Erythroblast (primary cell): ENCODE data around the gene ANKRD28.

ENCODE experiments used
- DNase-seq, 2 experiments: peaks; one replicate each; lab custom pipeline; 2025; lab: John Stamatoyannopoulos, UW
- GATA1 ChIP-seq: IDR thresholded peaks from 2 replicates; pipeline ENCODE4 v1.6.1; 2011; ENCODE audit warnings: low read depth, mild to moderate bottlenecking, control low read depth, low read length, moderate library complexity
- POLR2A ChIP-seq: IDR thresholded peaks from 2 replicates; pipeline ENCODE4 v1.6.1; 2011; ENCODE audit warnings: mild to moderate bottlenecking, low read length

ANKRD28 gene

GRCh38 chr3:15631426-15632211 lies 166.2 kb downstream of the ANKRD28 start:
- DNase-seq, result no peak
- no peak for TF ChIP-seq GATA1
- TF ChIP-seq POLR2A, result no peak

DNA sequence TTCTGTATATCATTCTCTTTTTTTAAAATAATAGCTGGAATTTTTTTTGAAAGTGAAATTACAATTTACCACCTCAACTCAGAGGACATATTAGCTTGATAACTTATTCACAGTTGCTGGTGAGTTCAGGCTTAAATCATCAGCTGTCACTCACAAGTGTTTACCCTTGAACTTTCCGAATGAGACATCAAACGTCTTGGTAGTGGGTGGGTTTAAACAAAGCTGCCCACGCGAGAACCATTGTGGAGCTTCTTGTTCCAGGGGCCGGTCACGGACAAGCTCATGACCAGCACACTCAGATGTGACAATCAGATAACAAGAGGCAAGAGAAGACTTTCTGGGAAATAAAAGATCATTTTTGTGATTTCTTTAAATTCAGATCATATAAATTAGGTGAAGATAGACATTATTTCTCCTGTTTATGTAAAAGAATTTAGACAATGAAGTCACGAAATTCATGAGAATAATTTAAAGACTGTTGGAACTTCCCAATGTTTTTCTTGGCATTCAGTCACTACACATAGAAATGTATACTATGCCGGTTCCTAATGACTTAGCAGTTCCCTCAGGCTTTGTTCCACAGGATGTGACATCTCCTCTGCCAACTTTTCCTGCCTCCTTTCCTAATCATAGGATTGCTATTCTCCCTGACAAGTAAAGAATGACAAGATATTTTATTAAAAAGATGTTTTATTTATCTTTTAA lies 167.0 kb downstream of the ANKRD28 start:
- DNase-seq, result peak; percentile 22 to 41
- TF ChIP-seq POLR2A (no peak), GATA1 (no peak)

- peak; percentile 77 to 80 for DNase-seq
- no peak for TF ChIP-seq POLR2A
These were observed 167.8 kb downstream of the ANKRD28 start for GRCh38 chr3:15629860-15630597.

DNA sequence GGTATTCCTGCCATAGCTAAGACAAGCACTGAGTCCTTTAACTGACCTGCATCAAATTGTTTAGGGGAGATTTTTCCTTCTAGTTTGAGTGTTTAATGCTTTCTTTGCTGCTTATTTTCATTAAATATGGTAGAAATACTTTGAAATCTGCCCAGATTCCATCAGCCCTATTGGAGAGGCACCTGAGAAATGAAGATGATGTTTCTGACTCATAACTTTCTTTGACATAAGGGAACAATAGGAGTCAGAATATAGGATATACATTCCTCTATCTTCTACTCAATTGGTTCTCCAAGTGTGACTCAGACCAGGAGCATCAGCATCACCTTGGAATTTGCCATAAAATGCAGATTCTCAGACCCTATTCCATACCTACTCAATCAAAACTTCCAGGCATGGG lies 168.8 kb downstream of the ANKRD28 start:
- DNase-seq, result no peak
- TF ChIP-seq POLR2A (no peak), GATA1 (no peak)

DNA sequence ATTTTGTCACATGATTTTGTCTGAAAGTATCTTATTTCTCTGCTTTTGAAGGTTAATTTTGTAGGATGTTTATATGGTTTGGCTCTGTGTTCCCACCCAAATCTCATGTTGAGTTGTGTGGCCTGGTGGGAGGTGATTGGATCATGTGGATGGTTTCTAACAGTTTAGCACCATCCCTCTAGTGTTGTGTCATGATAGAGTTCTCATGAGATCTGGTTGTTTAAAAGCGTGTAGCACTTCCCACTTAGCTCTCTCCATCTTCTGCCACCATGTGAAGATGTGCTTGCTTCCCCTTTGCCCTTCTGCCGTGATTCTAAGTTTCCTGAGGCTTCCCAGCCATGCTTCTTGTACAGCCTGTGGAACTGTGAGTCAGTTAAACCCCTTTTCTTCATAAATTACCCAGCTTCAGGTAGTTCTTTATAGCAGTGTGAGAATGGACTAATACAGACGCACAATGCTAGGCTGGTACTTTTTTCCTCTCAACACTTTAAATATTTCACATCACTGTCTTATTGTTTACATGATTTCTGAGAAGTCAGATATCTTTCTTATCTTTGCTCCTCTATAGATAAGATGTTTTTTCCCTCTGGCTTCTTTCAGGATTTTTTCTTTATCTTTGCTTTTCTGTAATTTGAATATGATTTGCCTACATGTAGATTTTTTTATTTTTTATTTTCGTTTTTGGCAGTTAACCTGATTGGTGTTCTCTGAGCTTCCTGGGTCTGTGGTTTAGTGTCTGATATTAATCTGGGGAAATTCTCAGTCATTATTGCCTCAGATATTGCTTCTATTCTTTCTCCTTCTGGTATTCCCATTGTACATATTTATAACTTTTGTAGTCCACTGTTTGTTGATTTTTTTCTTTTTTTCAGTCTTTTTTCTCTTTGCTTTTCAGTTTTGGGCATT lies 174.0 kb downstream of the ANKRD28 start:
- DNase-seq, result no peak
- TF ChIP-seq POLR2A (no peak), GATA1 (no peak)

DNA sequence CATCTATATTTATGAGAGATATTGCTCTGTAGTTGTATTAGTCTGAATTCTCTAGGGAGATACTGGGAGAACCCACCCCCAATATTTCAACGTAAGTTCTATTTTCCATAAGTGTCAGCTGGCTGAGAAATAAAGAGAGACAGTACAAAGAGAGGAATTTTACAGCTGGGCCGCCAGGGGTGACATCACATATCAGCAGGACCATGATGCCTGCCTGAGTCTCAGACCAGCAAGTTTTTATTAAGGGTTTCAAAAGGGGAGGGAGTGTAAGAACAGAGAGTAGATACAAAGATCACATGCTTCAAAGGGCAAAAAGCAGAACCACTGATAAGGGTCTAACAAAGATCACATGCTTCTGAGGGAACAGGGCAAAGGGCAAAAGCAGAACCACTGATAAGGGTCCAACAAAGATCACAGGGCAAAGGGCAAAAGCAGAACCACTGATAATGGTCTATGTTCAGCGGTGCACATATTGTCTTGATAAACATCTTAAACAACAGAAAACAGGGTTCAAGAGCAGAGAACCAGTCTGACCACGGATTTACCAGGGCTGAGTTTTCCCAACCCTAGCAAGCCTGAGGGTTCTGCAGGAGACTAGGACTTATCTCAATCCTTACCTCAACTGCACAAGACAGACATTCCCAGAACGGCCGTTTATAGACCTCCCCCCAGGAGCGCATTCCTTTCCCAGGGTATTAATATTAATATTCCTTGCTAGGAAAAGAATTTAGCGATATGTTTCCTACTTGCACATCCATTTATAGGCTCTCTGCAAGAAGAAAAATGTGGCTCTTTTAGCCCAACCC lies 177.9 kb downstream of the ANKRD28 start:
- DNase-seq, result peak in 1 of 2 experiments; percentile 23
